ENCODE data around the gene OR5C1. TPM values are rescaled to one million over a fixed set of nuclear protein-coding genes. Genes with fewer than 3 reads are reported as not detected.

The OR5C1 gene
- total and polyA plus RNA-seq, 2 of the 13 experiments (the other 11 are each of a cell fraction or from before 2014, with no cell fraction given): not detected

DNA sequence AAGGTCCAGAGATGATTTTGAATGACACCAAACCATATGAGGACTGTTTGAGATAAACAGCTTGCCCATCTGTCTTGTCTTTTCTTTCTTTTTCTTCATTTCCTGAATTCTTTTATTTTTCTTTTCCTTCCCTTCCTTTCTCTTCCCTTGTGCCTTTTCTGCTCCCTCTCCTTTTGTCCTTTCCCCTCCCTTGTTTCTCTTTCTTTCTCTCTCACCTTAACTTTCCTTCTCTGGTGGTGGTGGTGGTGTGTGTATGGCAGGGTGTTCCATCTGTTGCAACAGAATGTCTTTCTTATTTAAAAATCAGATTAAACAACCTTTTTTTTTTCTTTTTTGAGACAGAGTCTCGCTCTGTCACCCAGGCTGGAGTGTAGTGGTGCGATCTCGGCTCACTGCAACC, 43.5 kb downstream of the OR5C1 start (continued):
- TF ChIP-seq ZBTB21 (CRISPR knock-in tag; IDR thresholded peaks at IDR 0.05) (no peak), ZNF383 (CRISPR knock-in tag; IDR thresholded peaks at IDR 0.05; ENCODE audit: borderline replicate concordance) (no peak), CAMTA2 (CRISPR knock-in tag; IDR thresholded peaks at IDR 0.05; ENCODE audit: borderline replicate concordance) (no peak)

DNA sequence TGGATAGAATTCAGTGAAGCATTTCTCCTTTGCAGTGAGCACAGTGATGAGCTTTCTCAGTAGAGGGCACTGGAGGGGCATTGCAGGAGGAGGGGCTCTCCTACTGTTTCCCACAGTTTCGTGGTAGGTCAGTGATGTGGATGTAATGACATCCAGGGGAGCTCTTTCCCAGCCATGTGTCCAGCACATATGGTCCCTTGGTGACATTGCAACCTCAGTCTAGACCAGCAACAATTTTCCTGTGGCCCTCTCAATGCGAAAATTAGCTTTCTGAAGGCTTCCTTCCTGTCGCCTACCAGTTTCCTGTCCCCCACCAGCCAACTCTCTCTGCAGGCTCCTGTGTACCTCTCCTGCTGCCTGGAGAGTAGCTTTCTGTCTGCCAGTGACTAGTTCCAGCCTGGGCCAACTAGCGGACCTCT, 46.6 kb downstream of the OR5C1 start:
- H3K4me2 ChIP-seq (ENCODE audit: low read depth, low read length): peak overlapping the region; percentile 59
- H3K79me2 ChIP-seq (ENCODE audit: insufficient read depth, low read length): no peaks in the 10 kb centered on the region
- no peaks in the 10 kb centered on the region for H3K36me3 ChIP-seq (replicated peaks in 1 of 2; ENCODE audit: control insufficient read depth in 1 of 2, insufficient read depth in 2 of 2, low read length in 2 of 2)
- H3K27me3 ChIP-seq (ENCODE audit: control insufficient read depth in 1 of 2, insufficient read depth in 2 of 2, low read length in 2 of 2): no peaks in the 10 kb centered on the region
- H3K4me1 ChIP-seq (ENCODE audit: insufficient read depth, low read length): peaks cover 41% of the 10 kb centered on the region
- peak; percentile 46 for TF ChIP-seq STAG1 (CRISPR knock-in tag; IDR thresholded peaks at IDR 0.05)
- TF ChIP-seq PTBP1 (IDR thresholded peaks at IDR 0.05; ENCODE audit: low read depth, low read length, poor library complexity, severe bottlenecking): no peak
- no peak for TF ChIP-seq ZNF75D (CRISPR knock-in tag; IDR thresholded peaks at IDR 0.05; ENCODE audit: borderline replicate concordance)
- no peak for TF ChIP-seq HES4 (CRISPR knock-in tag; IDR thresholded peaks at IDR 0.05; ENCODE audit: borderline replicate concordance)
- TF ChIP-seq, protein P1, sequence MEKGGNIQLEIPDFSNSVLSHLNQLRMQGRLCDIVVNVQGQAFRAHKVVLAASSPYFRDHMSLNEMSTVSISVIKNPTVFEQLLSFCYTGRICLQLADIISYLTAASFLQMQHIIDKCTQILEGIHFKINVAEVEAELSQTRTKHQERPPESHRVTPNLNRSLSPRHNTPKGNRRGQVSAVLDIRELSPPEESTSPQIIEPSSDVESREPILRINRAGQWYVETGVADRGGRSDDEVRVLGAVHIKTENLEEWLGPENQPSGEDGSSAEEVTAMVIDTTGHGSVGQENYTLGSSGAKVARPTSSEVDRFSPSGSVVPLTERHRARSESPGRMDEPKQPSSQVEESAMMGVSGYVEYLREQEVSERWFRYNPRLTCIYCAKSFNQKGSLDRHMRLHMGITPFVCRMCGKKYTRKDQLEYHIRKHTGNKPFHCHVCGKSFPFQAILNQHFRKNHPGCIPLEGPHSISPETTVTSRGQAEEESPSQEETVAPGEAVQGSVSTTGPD (CRISPR knock-in tag; IDR thresholded peaks at IDR 0.05): peak; percentile 53; the same call in 1 of the 2 replicates
- TF ChIP-seq MAF1 (CRISPR knock-in tag; IDR thresholded peaks at IDR 0.05; ENCODE audit: borderline replicate concordance): no peak
- TF ChIP-seq PCBP1 (IDR thresholded peaks at IDR 0.05; ENCODE audit: borderline replicate concordance, low read depth, low read length): no peak
- TF ChIP-seq, protein P2, sequence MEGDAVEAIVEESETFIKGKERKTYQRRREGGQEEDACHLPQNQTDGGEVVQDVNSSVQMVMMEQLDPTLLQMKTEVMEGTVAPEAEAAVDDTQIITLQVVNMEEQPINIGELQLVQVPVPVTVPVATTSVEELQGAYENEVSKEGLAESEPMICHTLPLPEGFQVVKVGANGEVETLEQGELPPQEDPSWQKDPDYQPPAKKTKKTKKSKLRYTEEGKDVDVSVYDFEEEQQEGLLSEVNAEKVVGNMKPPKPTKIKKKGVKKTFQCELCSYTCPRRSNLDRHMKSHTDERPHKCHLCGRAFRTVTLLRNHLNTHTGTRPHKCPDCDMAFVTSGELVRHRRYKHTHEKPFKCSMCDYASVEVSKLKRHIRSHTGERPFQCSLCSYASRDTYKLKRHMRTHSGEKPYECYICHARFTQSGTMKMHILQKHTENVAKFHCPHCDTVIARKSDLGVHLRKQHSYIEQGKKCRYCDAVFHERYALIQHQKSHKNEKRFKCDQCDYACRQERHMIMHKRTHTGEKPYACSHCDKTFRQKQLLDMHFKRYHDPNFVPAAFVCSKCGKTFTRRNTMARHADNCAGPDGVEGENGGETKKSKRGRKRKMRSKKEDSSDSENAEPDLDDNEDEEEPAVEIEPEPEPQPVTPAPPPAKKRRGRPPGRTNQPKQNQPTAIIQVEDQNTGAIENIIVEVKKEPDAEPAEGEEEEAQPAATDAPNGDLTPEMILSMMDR (CRISPR knock-in tag; IDR thresholded peaks at IDR 0.05): peak; percentile 67
- ChIA-PET CTCF (ENCODE audit: low intra/inter-chr PET ratio, low total read pairs) (interaction anchor here (1.1 kb wide), 1 partner anchor 156 kb away, joined by 3 read pairs; no protein-coding TSS in a partner anchor), POLR2A (no interaction called here)
- peak; percentile 78 for ATAC-seq
- no peaks in the 10 kb centered on the region for H4K20me1 ChIP-seq (ENCODE audit: insufficient read depth, low read length)
- H3K27ac ChIP-seq (ENCODE audit: extremely low read length, insufficient read depth, low read length): no peak overlapping the region
- peak; percentile 31 for DNase-seq (ENCODE audit: low spot score)
- H2AFZ ChIP-seq (ENCODE audit: low read length): no peak overlapping the region
- WGBS (ENCODE audit: low lambda C conversion rate): 43% methylated on average over 4 of the region's 4 CpGs
- in situ Hi-C loops (cut with HindIII; ENCODE audit: extremely low pct_ligation_motif_present, low pct_unique_long_range_greater_than_20kb): no loop called here
- no TSS peak for BruUV-seq (replicated peaks)
- H3K9me3 ChIP-seq (ENCODE audit: low read length): no peaks in the 10 kb centered on the region
- peak overlapping the region in 2 of 3 experiments; percentile 15 to 37; a peak in 1 of 6 replicates for H3K4me3 ChIP-seq (replicated peaks in 1 of 3; ENCODE audit: insufficient read depth in 1 of 3, low read depth in 2 of 3, low read length in 3 of 3)
- intact Hi-C loops (cut with micrococcal nuclease; ENCODE audit: unreplicated experiment): no loop called here
- no peak for FAIRE-seq
- H3K9ac ChIP-seq (ENCODE audit: insufficient read depth, low read depth, low read length): no peak overlapping the region
